ENCODE data around the gene UNC5B.

The UNC5B gene

GRCh38 chr10:71281646-71282322, 69.4 kb downstream of the UNC5B start:
- DNase-seq (ENCODE audit: extremely low read depth, insufficient read length), result no peak
- TF ChIP-seq CTCF (IDR thresholded peaks at IDR 0.05; ENCODE audit: insufficient read depth, low read length, poor library complexity, severe bottlenecking), result no peak
- Histone ChIP-seq H3K36me3 (ENCODE audit: control insufficient read depth, insufficient read depth, low read length) (no peaks in the 10 kb centered on the region), H3K4me3 (replicated peaks; ENCODE audit: low read depth, low read length) (no peak overlapping the region), H3K27me3 (replicated peaks; ENCODE audit: control insufficient read depth, insufficient read depth, low read length) (no peaks in the 10 kb centered on the region)

DNA sequence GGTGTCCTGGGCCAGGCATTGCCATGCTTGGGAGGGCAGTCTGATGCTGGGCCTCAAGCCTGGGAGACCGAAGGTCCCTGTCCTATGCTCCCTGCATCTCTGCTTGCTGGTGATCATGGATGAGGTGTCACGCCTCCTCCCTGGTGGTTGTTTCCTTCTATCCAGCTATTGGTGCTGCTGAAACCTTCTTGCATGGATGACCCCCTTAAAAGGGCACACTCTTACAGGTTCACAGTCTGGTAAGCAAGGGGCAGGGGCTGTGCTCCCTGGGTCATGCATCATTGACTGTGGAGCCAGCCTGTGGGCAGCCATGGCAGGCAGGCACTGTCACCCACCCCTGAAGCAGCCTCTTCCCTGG, 69.9 kb downstream of the UNC5B start:
- no peak overlapping the region for H3K4me3 ChIP-seq (replicated peaks; ENCODE audit: low read depth, low read length)
- H3K27me3 ChIP-seq (replicated peaks; ENCODE audit: control insufficient read depth, insufficient read depth, low read length), result no peaks in the 10 kb centered on the region
- DNase-seq (ENCODE audit: extremely low read depth, insufficient read length), result no peak
- no peak for TF ChIP-seq CTCF (IDR thresholded peaks at IDR 0.05; ENCODE audit: insufficient read depth, low read length, poor library complexity, severe bottlenecking)
- no peaks in the 10 kb centered on the region for H3K36me3 ChIP-seq (ENCODE audit: control insufficient read depth, insufficient read depth, low read length)

DNA sequence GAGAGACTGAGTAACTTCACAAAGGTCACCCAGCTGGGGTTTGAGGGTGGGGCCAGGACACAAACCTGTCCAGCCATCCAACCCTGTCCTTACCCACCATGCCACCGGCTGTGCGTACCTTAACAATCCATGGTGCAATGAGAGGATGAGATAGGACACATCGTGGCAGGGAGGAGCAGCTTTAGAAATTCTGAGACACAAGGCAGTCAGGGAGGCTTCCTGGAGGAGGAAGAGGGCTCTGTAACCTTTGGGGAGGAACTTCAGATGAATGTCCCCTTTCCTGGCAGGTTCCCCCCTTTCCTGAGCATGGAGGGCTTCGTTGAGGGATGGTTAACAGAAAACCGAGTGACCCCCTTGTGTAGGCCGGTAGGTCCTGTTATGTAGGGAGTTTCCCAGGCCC, 71.0 kb downstream of the UNC5B start:
- no peaks in the 10 kb centered on the region for H3K36me3 ChIP-seq (ENCODE audit: control insufficient read depth, insufficient read depth, low read length)
- no peak for TF ChIP-seq CTCF (IDR thresholded peaks at IDR 0.05; ENCODE audit: insufficient read depth, low read length, poor library complexity, severe bottlenecking)
- H3K4me3 ChIP-seq (replicated peaks; ENCODE audit: low read depth, low read length), result no peak overlapping the region

DNA sequence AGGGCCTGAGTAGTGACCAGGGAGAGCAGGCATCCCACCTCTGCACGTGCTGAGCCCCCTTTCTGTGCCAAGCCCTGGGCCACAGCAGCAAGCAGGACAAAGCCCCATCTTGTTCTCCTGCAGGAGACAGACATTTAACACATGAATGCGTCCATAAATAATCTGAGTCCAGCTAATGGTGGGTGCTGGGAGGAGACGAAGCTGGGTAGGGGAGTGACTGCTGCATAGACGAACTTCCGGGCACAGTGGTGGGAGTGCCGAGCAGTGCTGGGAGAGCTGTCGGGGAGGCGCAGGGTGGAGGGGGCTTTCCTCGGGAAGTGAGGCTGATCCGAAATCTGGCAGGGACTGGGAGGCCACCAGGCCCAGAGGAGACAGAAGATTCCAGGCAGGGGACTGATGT, 71.5 kb downstream of the UNC5B start:
- Histone ChIP-seq H3K36me3 (ENCODE audit: control insufficient read depth, insufficient read depth, low read length) (no peaks in the 10 kb centered on the region), H3K27me3 (replicated peaks; ENCODE audit: control insufficient read depth, insufficient read depth, low read length) (no peaks in the 10 kb centered on the region; the same call in 1 of the 2 replicates), H3K4me3 (replicated peaks; ENCODE audit: low read depth, low read length) (no peak overlapping the region)
- no peak for TF ChIP-seq CTCF (IDR thresholded peaks at IDR 0.05; ENCODE audit: insufficient read depth, low read length, poor library complexity, severe bottlenecking)
- no peak for DNase-seq (ENCODE audit: extremely low read depth, insufficient read length)

More for the DNA sequence above, 71.0 kb downstream of the UNC5B start:
- no peaks in the 10 kb centered on the region; the same call in 1 of the 2 replicates for H3K27me3 ChIP-seq (replicated peaks; ENCODE audit: control insufficient read depth, insufficient read depth, low read length)
- no peak for DNase-seq (ENCODE audit: extremely low read depth, insufficient read length)

DNA sequence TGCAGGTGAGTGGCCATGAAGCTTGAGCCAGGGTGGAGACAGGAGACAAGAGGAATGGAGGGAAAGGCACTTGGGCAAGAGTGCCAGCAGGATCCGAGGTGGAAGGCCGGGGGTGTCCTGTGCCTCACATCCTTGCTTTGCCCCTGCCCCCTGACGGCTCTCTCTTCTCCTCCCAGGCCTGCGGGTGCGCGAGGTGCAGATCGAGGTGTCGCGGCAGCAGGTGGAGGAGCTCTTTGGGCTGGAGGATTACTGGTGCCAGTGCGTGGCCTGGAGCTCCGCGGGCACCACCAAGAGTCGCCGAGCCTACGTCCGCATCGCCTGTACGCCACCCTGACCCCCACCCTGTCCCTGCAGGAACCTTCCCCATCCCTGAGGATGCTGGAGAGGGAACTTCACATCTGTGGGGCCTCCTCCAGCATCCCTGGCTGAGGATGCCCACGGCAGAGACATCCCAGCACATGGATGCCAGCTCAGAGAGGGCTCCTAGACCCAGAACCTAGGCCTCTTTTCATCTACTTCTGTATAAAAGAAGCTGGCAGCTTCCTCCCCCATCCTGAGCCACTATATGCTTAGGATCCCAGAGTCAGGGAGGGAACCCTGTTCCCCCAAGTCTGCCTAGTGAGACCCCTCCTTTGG, 72.3 kb downstream of the UNC5B start:
- Histone ChIP-seq H3K27me3 (replicated peaks; ENCODE audit: control insufficient read depth, insufficient read depth, low read length) (no peaks in the 10 kb centered on the region; the same call in 1 of the 2 replicates), H3K36me3 (ENCODE audit: control insufficient read depth, insufficient read depth, low read length) (no peaks in the 10 kb centered on the region), H3K4me3 (replicated peaks; ENCODE audit: low read depth, low read length) (no peak overlapping the region)
- DNase-seq (ENCODE audit: extremely low read depth, insufficient read length), result no peak
- no peak for TF ChIP-seq CTCF (IDR thresholded peaks at IDR 0.05; ENCODE audit: insufficient read depth, low read length, poor library complexity, severe bottlenecking)

Data from GM06990 (cell line).